HG03439 (cell line): ENCODE measurements around the gene RD3L.
"Not testable (repeated sequence)": the region's sequence is repeated elsewhere in the genome, so short reads cannot be mapped to it uniquely, and the experiment has no call there.

ENCODE experiments used
- ATAC-seq: cut with Tn5 transposase; IDR thresholded peaks from one replicate; pipeline ENCODE4 v1.9.1; 2021; ENCODE audit warnings: mild to moderate bottlenecking, moderate library complexity; ENCODE audit not compliant: unreplicated experiment

The RD3L gene

GRCh38 chr14:103941973-103942736 is at the start of gene RD3L:
Gene RD3L, minus strand, starts transcription at chr14:103942529. Its CDS starts 834 bp downstream, at chr14:103941695.
- ATAC-seq, result no peak

GRCh38 chr14:103989964-103990363 is 47.6 kb upstream of the RD3L start:
- no peak for ATAC-seq

GRCh38 chr14:103989034-103989433 is 46.7 kb upstream of the RD3L start:
- no peak for ATAC-seq

- no peak for ATAC-seq
Observed at GRCh38 chr14:103984196-103984595, 41.9 kb upstream of the RD3L start.

- not testable (repeated sequence) for ATAC-seq
Observed at GRCh38 chr14:103980623-103981238, 38.4 kb upstream of the RD3L start.

- no peak for ATAC-seq
Observed at GRCh38 chr14:103974575-103974974, 32.2 kb upstream of the RD3L start.

- ATAC-seq, result no peak
Observed at GRCh38 chr14:103973354-103973753, 31.0 kb upstream of the RD3L start.

GRCh38 chr14:103969961-103970360 is 27.6 kb upstream of the RD3L start:
- ATAC-seq, result no peak

- no peak for ATAC-seq
Observed at GRCh38 chr14:103966631-103967030, 24.3 kb upstream of the RD3L start.

GRCh38 chr14:103961928-103962578 is 19.7 kb upstream of the RD3L start:
- no peak for ATAC-seq

- no peak for ATAC-seq
Observed at GRCh38 chr14:103960457-103961055, 18.2 kb upstream of the RD3L start.

- no peak for ATAC-seq
Observed at GRCh38 chr14:103949131-103949790, 6.9 kb upstream of the RD3L start.

- ATAC-seq, result no peak
Observed at GRCh38 chr14:103948442-103948841, 6.1 kb upstream of the RD3L start.

GRCh38 chr14:103946975-103947374 is 4.6 kb upstream of the RD3L start:
- no peak for ATAC-seq

- no peak for ATAC-seq
Observed at GRCh38 chr14:103943673-103944072, 1.3 kb upstream of the RD3L start.

- ATAC-seq, result no peak
Observed at GRCh38 chr14:103941462-103941861, 867 bp downstream of the RD3L start.

- ATAC-seq, result no peak
Observed at GRCh38 chr14:103935102-103935501, 7.2 kb downstream of the RD3L start.

- ATAC-seq, result no peak
Observed at GRCh38 chr14:103932791-103933490, 9.4 kb downstream of the RD3L start.

- ATAC-seq, result no peak
Observed at GRCh38 chr14:103931422-103931821, 10.9 kb downstream of the RD3L start.

GRCh38 chr14:103930051-103930604 is 12.2 kb downstream of the RD3L start:
- ATAC-seq, result no peak
